Measurements from ENCODE around the gene SEC14L1. TPM values are rescaled to one million over a fixed set of nuclear protein-coding genes. Genes with fewer than 3 reads are reported as not detected.

The SEC14L1 gene
- total RNA-seq, 1 donor from 2014 or later: 71.4 TPM

GRCh38 chr17:77215281-77215680, 74.5 kb downstream of the SEC14L1 start:
- H3K4me1 Mint-ChIP-seq: peaks cover 2% of the 10 kb centered on the region
- H3K9me3 Mint-ChIP-seq: no peaks in the 10 kb centered on the region
- H3K36me3 Mint-ChIP-seq (ENCODE audit: low read depth): peaks cover 42% of the 10 kb centered on the region
- no peaks in the 10 kb centered on the region for H3K27me3 Mint-ChIP-seq
- no peak overlapping the region for H3K4me3 Mint-ChIP-seq
- no peak for DNase-seq
- no peak overlapping the region for H3K27ac Mint-ChIP-seq
- intact Hi-C loops (cut with micrococcal nuclease): no loop called here

- intact Hi-C loops (cut with micrococcal nuclease): no loop called here
- peaks cover 31% of the 10 kb centered on the region for H3K36me3 Mint-ChIP-seq (ENCODE audit: low read depth)
- no peak overlapping the region for H3K27ac Mint-ChIP-seq
- no peaks in the 10 kb centered on the region for H3K9me3 Mint-ChIP-seq
- peaks cover 2% of the 10 kb centered on the region for H3K4me1 Mint-ChIP-seq
- no peak for DNase-seq
- no peak overlapping the region for H3K4me3 Mint-ChIP-seq
- no peaks in the 10 kb centered on the region for H3K27me3 Mint-ChIP-seq
Measured at GRCh38 chr17:77216486-77216885, 75.7 kb downstream of the SEC14L1 start.

GRCh38 chr17:77217123-77217522, 76.4 kb downstream of the SEC14L1 start:
- no peaks in the 10 kb centered on the region for H3K27me3 Mint-ChIP-seq
- H3K36me3 Mint-ChIP-seq (ENCODE audit: low read depth): peaks cover 26% of the 10 kb centered on the region
- peaks cover 2% of the 10 kb centered on the region for H3K4me1 Mint-ChIP-seq
- no peak overlapping the region for H3K27ac Mint-ChIP-seq
- no peak for DNase-seq
- H3K9me3 Mint-ChIP-seq: no peaks in the 10 kb centered on the region
- intact Hi-C loops (cut with micrococcal nuclease): no loop called here
- H3K4me3 Mint-ChIP-seq: no peak overlapping the region

GRCh38 chr17:77217566-77217965, 76.8 kb downstream of the SEC14L1 start:
- no peak for DNase-seq
- intact Hi-C loops (cut with micrococcal nuclease): no loop called here
- Mint-ChIP-seq H3K27ac (no peak overlapping the region), H3K4me1 (peaks cover 2% of the 10 kb centered on the region), H3K27me3 (no peaks in the 10 kb centered on the region), H3K9me3 (no peaks in the 10 kb centered on the region), H3K36me3 (ENCODE audit: low read depth) (peaks cover 25% of the 10 kb centered on the region), H3K4me3 (no peak overlapping the region)

- Mint-ChIP-seq H3K36me3 (ENCODE audit: low read depth) (peaks cover 22% of the 10 kb centered on the region), H3K27ac (no peak overlapping the region), H3K27me3 (no peaks in the 10 kb centered on the region), H3K9me3 (no peaks in the 10 kb centered on the region), H3K4me3 (no peak overlapping the region), H3K4me1 (peaks cover 2% of the 10 kb centered on the region)
- DNase-seq: no peak
- intact Hi-C loops (cut with micrococcal nuclease): no loop called here
Measured at GRCh38 chr17:77218902-77219301, 78.1 kb downstream of the SEC14L1 start.

GRCh38 chr17:77222356-77222755, 81.6 kb downstream of the SEC14L1 start:
- intact Hi-C loops (cut with micrococcal nuclease): no loop called here
- Mint-ChIP-seq H3K27me3 (no peaks in the 10 kb centered on the region), H3K4me1 (no peaks in the 10 kb centered on the region)

GRCh38 chr17:77223642-77224420, 83.1 kb downstream of the SEC14L1 start:
- Mint-ChIP-seq H3K27me3 (no peaks in the 10 kb centered on the region), H3K36me3 (ENCODE audit: low read depth) (peaks cover 11% of the 10 kb centered on the region), H3K4me3 (no peak overlapping the region), H3K27ac (no peak overlapping the region), H3K4me1 (no peaks in the 10 kb centered on the region), H3K9me3 (peaks cover 3% of the 10 kb centered on the region)
- intact Hi-C loops (cut with micrococcal nuclease): no loop called here
- DNase-seq: no peak

More at GRCh38 chr17:77222356-77222755, 81.6 kb downstream of the SEC14L1 start:
- Mint-ChIP-seq H3K9me3 (peaks cover 3% of the 10 kb centered on the region), H3K36me3 (ENCODE audit: low read depth) (peaks cover 15% of the 10 kb centered on the region), H3K4me3 (no peak overlapping the region), H3K27ac (no peak overlapping the region)
- DNase-seq: no peak

- Mint-ChIP-seq H3K27me3 (no peaks in the 10 kb centered on the region), H3K27ac (no peak overlapping the region)
- intact Hi-C loops (cut with micrococcal nuclease): no loop called here
Measured at GRCh38 chr17:77225265-77225664, 84.5 kb downstream of the SEC14L1 start.

GRCh38 chr17:77227461-77228240, 86.9 kb downstream of the SEC14L1 start:
- H3K36me3 Mint-ChIP-seq (ENCODE audit: low read depth): peaks cover 6% of the 10 kb centered on the region
- intact Hi-C loops (cut with micrococcal nuclease): no loop called here
- no peak overlapping the region for H3K27ac Mint-ChIP-seq
- H3K27me3 Mint-ChIP-seq: no peaks in the 10 kb centered on the region
- no peak for DNase-seq
- H3K4me1 Mint-ChIP-seq: no peaks in the 10 kb centered on the region
- H3K9me3 Mint-ChIP-seq: peaks cover 3% of the 10 kb centered on the region
- no peak overlapping the region for H3K4me3 Mint-ChIP-seq

More at GRCh38 chr17:77225265-77225664, 84.5 kb downstream of the SEC14L1 start:
- peaks cover 9% of the 10 kb centered on the region for H3K36me3 Mint-ChIP-seq (ENCODE audit: low read depth)
- no peak overlapping the region for H3K4me3 Mint-ChIP-seq
- H3K9me3 Mint-ChIP-seq: peaks cover 3% of the 10 kb centered on the region
- no peak for DNase-seq
- H3K4me1 Mint-ChIP-seq: no peaks in the 10 kb centered on the region

- H3K27ac Mint-ChIP-seq: no peak overlapping the region
Measured at GRCh38 chr17:77228241-77228752, 87.5 kb downstream of the SEC14L1 start.

GRCh38 chr17:77228816-77229215, 88.0 kb downstream of the SEC14L1 start:
- no peak overlapping the region for H3K4me3 Mint-ChIP-seq
- intact Hi-C loops (cut with micrococcal nuclease): no loop called here
- H3K27me3 Mint-ChIP-seq: no peaks in the 10 kb centered on the region
- peaks cover 3% of the 10 kb centered on the region for H3K4me1 Mint-ChIP-seq
- DNase-seq: no peak
- H3K27ac Mint-ChIP-seq: no peak overlapping the region
- H3K9me3 Mint-ChIP-seq: peaks cover 3% of the 10 kb centered on the region
- peaks cover 6% of the 10 kb centered on the region for H3K36me3 Mint-ChIP-seq (ENCODE audit: low read depth)

More at GRCh38 chr17:77228241-77228752, 87.5 kb downstream of the SEC14L1 start:
- H3K4me1 Mint-ChIP-seq: no peaks in the 10 kb centered on the region
- intact Hi-C loops (cut with micrococcal nuclease): no loop called here
- DNase-seq: no peak
- peaks cover 3% of the 10 kb centered on the region for H3K9me3 Mint-ChIP-seq
- H3K27me3 Mint-ChIP-seq: no peaks in the 10 kb centered on the region
- H3K4me3 Mint-ChIP-seq: no peak overlapping the region
- peaks cover 6% of the 10 kb centered on the region for H3K36me3 Mint-ChIP-seq (ENCODE audit: low read depth)

GRCh38 chr17:77229786-77230435, 89.1 kb downstream of the SEC14L1 start:
- H3K9me3 Mint-ChIP-seq: peaks cover 3% of the 10 kb centered on the region
- H3K4me3 Mint-ChIP-seq: no peak overlapping the region
- peaks cover 8% of the 10 kb centered on the region for H3K4me1 Mint-ChIP-seq
- intact Hi-C loops (cut with micrococcal nuclease): no loop called here
- DNase-seq: no peak
- H3K36me3 Mint-ChIP-seq (ENCODE audit: low read depth): peaks cover 4% of the 10 kb centered on the region
- H3K27me3 Mint-ChIP-seq: no peaks in the 10 kb centered on the region
- no peak overlapping the region for H3K27ac Mint-ChIP-seq

GRCh38 chr17:77230436-77230830, 89.7 kb downstream of the SEC14L1 start:
- H3K27ac Mint-ChIP-seq: no peak overlapping the region
- peaks cover 13% of the 10 kb centered on the region for H3K4me1 Mint-ChIP-seq
- H3K9me3 Mint-ChIP-seq: no peaks in the 10 kb centered on the region
- H3K27me3 Mint-ChIP-seq: no peaks in the 10 kb centered on the region
- H3K4me3 Mint-ChIP-seq: no peak overlapping the region
- intact Hi-C loops (cut with micrococcal nuclease): no loop called here
- H3K36me3 Mint-ChIP-seq (ENCODE audit: low read depth): peaks cover 1% of the 10 kb centered on the region
- no peak for DNase-seq

Data from activated CD4-positive, alpha-beta T cell treated with anti-CD3 and anti-CD28 coated beads, Interleukin-2, amount 10 ng/mL, durations not matched to agents 24 days and 14 days (primary cell).